Islet precursor cell (in vitro differentiated cells): Measurements from ENCODE around the gene PPFIBP1.
A peak's percentile ranks its signal among the peaks of the same experiment; 100 is the strongest.
"Not testable (repeated sequence)": the region's sequence is repeated elsewhere in the genome, so short reads cannot be mapped to it uniquely, and the experiment has no call there.

ENCODE experiments used
- DNase-seq: peaks from one replicate; pipeline ENCODE4 v3.0.0-alpha.2; 2018

PPFIBP1 gene

GRCh38 chr12:27631813-27632491 lies 107.9 kb downstream of the PPFIBP1 start:
- DNase-seq, result no peak

GRCh38 chr12:27635349-27635972 lies 111.5 kb downstream of the PPFIBP1 start:
- DNase-seq, result no peak

GRCh38 chr12:27636569-27636968 lies 112.6 kb downstream of the PPFIBP1 start:
- not testable (repeated sequence) for DNase-seq

DNA sequence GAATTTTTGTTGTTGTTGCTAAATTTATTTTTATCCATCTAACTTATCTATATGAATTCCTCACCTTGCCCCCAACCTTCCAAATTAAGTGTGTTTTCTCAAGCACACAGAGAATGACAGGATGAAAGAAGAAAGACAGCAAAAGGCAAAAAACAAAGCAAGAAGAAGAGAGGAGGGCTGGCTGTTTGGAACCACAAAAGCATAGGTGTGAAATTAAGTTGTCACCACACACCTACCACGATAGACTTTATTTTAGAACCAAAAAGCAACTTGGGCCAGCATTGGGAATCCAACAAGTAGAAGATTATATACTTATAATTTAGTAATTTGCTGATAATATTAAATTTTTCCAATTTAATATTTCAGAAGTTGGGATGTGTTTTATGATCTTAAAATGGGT lies 113.5 kb downstream of the PPFIBP1 start:
- DNase-seq, result no peak

DNA sequence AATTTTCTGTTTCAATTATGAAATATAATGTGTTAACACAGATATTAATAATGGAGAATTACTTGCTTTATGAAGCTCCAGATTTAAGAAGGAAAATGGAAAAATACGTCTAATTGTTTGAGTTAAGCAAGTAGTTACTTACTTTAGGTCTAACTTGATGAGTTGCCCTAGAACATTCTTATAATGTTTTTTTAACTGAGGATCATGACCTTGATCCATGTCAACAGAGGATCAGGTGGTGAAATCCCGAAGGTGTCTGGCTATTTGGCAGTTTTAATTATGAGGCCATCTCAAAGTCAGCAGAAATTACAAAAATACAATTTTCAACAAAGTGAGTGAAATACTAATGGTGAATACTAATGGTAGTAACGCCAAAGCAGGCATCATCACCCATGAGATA lies 115.3 kb downstream of the PPFIBP1 start:
- no peak for DNase-seq

DNA sequence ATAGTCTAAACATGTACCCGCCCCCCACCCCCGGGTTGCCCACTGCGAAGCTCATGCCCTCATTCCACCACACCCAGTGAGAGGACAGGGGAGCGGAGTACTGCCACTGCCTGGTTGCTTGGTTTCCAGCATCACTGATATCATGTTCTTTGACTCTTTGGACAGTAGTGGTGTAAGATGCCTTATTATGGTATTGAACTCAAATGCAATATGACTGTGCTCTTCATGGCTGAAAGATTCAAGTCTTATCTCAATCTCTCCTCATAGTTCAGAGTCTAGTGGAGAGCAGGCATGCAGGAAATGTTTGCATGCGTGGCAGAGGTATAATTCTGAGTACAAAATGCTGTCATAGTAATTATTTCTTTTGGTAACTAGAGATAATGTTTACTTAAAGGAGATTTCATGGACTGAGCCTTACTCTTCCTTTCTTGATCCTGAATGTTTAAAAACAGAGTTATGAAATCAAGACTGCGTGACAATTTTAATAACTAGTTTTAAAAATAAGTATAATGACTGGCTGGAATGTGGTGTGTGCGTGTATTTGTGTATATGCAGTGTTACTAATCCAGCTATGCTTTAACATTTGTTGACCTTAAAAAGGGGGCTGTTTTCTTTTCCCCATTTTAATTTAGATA lies 116.7 kb downstream of the PPFIBP1 start:
- not testable (repeated sequence) for DNase-seq

DNA sequence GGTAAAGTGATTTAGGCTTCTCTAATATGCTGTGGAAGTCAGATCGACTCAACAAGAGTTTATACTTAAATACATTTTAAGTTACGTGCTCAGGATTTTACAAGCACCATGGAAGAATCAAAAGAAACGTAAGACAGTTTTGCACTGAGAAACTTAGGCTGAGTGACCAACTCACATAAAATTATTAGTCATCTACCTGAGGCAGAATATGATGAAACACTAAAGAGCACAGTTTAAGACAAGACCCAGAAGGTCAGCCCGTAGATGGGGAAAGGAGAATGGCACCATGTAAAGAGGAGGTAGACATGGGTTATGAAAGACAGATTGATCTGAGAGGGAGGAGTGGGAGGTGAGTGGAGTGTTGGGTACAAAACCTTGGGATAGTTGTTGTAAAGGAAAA lies 118.4 kb downstream of the PPFIBP1 start:
- not testable (repeated sequence) for DNase-seq

DNA sequence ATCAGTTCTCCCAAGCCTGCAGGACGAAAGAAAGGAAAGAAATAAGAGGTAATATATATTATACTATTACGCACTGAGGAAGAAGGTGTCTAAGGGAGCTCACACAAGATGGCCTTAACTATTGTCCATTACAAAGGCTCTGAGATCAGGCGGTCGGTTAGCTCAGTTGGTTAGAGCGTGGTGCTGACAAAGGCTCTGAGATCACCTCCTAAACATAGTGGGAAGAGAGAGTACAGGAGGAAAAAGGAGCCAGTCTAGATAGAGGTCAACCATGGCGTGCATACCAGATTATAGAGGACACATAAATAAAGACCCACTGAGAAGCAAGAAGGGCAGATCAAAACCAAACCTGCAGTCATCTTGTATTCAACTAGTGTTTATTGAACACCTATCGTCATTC lies 118.9 kb downstream of the PPFIBP1 start:
- DNase-seq, result not testable (repeated sequence)

DNA sequence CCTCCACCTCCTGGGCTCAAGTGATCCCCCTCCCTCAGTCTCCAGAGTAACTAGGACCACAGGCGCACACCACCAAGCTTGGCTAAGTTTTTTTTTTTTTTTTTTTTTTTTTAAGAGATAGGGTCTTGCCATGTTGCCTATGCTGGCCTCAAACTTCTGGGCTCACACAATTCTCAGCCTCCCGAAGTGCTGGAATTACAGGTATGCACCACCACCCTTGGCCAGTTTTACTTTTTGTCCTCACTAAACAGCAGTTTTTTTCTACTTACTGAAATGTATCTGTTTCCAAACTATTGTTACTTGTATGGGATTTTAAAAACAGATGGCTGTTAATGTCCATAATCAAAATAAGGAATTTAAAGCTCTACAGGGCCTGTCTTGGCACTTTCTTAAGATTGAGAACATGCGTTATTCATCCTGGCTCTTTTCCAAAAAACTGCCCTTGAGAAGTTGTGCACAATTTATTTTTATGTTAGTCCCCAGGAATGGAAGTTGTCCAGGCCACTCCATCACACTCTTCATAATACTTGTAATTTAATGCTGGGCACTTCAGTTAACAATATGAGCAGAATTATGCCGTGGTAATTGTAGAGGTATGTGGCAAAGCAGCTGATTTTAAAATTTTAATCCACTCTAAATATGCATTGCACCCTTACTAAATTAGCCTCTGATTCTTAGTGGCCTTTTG lies 120.3 kb downstream of the PPFIBP1 start:
- no peak for DNase-seq

- no peak for DNase-seq
These were observed 121.7 kb downstream of the PPFIBP1 start for GRCh38 chr12:27645671-27646070.

DNA sequence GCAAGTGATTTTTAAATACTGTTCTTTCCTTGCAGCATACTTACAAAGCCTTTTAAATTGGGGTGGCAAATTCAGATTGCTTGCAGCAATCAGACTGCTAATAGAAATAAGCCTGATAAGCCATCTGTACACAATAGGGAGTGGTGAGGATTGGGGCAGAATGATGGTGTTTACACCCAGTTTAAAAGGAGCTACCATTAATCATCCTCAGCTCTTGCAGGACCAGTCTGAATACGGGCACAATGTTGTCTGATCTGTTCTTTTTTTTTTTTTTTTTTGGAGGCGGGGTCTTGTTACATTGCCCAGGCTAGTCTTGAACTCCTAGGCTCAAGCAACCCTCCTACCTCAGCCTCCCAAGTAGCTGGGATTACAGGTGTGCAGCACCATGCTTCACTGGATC lies 122.1 kb downstream of the PPFIBP1 start:
- DNase-seq, result no peak

DNA sequence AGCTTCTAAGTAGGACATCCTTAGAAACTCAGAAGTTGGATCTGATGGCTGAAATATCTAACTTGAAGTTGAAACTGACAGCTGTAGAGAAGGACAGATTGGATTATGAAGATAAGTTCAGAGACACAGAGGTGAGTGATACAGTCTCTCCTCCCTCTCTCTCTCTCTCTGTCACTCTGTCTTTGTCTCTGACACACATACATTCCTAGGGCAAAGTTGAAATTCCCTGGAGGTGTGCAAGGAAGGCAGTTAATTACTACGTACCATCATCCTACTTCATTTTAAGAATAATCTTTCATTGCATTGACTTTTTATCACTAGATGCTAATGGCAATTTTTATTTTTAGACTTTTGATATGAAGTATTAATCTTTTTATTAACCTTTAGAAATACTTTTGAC lies 126.0 kb downstream of the PPFIBP1 start:
- no peak for DNase-seq

- no peak for DNase-seq
These were observed 127.2 kb downstream of the PPFIBP1 start for GRCh38 chr12:27651201-27651600.

GRCh38 chr12:27652174-27652763 lies 128.3 kb downstream of the PPFIBP1 start:
- peak; percentile 86 for DNase-seq

GRCh38 chr12:27653661-27654060 lies 129.7 kb downstream of the PPFIBP1 start:
- DNase-seq, result no peak

GRCh38 chr12:27655476-27655875 lies 131.5 kb downstream of the PPFIBP1 start:
- not testable (repeated sequence) for DNase-seq

GRCh38 chr12:27657296-27657695 lies 133.3 kb downstream of the PPFIBP1 start:
- no peak for DNase-seq

GRCh38 chr12:27665704-27666103 lies 141.7 kb downstream of the PPFIBP1 start:
- DNase-seq, result no peak

- DNase-seq, result no peak
These were observed 142.5 kb downstream of the PPFIBP1 start for GRCh38 chr12:27666510-27666909.

DNA sequence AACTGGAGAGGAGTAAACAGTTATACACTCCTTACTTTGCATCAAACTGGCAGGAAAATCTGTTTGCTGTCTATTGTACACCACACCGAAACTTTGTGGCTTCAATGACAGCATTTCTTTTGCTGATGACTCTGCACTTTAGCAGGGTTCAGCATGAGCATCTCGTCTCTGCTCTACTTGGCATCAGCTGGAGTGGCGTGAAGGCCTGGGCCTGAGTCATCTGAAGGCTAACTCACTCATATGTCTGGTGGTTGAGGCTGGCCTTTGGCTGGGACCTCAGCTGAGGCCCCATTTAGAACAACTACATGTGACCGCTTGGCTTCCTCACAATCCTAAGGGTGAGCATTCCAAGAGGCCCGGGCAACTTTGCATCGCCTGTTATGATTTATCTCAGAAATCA lies 143.5 kb downstream of the PPFIBP1 start:
- no peak for DNase-seq

GRCh38 chr12:27672051-27672450 lies 148.0 kb downstream of the PPFIBP1 start:
- DNase-seq, result no peak

- DNase-seq, result no peak
These were observed 148.6 kb downstream of the PPFIBP1 start for GRCh38 chr12:27672643-27673042.

- DNase-seq, result no peak
These were observed 149.2 kb downstream of the PPFIBP1 start for GRCh38 chr12:27673101-27673718.
